GM15510 (cell line): ENCODE measurements around the gene RPH3AL.

ENCODE experiments used
- POLR2A ChIP-seq: IDR thresholded peaks from 3 replicates; pipeline ENCODE4 v1.6.1; 2011; ENCODE audit warnings: borderline replicate concordance; ENCODE audit not compliant: insufficient read length; ENCODE audit errors: extremely low read depth

RPH3AL gene

DNA sequence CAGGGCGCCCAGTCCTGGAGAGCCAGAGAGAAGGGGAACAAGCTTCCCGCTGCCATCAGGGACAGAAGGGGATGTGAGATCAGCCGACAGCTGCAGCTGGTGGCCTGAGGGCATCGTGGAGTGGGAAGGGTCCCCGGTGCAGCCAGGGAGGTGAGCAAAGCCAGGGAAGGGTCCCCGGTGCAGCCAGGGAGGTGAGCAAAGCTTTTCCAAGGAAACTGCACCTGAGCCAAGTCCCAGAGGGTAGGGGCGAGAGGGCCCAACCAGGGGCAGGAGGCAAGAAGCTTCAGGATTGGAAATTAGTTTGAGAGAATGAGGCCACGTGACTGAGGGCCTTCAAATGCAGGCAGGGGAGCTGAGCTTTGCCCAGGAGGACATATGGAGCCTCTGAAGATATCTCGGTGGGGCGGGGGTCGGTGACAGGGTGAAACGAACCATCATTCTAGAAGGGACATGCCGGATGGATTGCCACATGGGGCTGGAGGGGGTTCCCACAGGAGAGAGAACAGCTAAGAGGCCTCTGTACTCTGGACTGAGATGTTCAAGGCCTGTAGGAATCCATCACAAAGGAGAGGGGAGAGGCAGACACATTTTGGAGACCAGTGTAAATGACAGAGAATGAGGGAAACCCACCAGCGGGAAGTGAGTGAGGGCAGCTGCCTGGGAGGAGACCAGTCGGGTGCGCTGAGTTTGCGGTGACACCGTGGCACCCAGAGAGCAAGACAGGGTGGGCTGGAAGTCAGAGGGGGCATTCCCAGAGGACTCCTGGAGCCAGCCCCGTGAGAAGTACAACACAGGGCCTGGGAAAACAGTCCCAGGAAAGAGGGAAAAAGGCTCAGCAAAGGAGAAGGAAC, 31.4 kb upstream of the RPH3AL start:
- TF ChIP-seq POLR2A: no peak

- no peak for TF ChIP-seq POLR2A
Measured at GRCh38 chr17:382644-383533, 30.3 kb upstream of the RPH3AL start.

- TF ChIP-seq POLR2A: no peak
Measured at GRCh38 chr17:381941-382643, 29.5 kb upstream of the RPH3AL start.

DNA sequence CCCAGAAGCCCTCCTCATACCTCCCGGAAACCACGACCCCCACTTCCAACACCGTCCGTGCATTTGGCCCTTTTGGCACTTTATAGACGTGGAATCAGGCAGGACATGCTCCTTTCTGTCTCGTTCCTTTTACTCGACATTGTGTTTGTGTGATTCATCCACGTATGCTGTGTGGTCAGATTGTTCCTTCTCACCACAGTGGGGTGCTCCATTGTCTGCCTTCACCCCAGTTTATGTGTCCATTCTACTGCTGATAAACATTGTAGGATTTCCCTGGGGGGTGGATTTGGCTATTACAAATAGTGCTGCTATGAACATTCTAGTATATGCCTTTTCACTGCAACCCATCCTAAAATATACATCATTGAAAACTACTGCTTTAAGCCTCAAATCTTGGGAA, 28.9 kb upstream of the RPH3AL start:
- no peak for TF ChIP-seq POLR2A

- TF ChIP-seq POLR2A: no peak
Measured at GRCh38 chr17:379531-380465, 27.2 kb upstream of the RPH3AL start.

GRCh38 chr17:378068-378467, 25.5 kb upstream of the RPH3AL start:
- TF ChIP-seq POLR2A: no peak

DNA sequence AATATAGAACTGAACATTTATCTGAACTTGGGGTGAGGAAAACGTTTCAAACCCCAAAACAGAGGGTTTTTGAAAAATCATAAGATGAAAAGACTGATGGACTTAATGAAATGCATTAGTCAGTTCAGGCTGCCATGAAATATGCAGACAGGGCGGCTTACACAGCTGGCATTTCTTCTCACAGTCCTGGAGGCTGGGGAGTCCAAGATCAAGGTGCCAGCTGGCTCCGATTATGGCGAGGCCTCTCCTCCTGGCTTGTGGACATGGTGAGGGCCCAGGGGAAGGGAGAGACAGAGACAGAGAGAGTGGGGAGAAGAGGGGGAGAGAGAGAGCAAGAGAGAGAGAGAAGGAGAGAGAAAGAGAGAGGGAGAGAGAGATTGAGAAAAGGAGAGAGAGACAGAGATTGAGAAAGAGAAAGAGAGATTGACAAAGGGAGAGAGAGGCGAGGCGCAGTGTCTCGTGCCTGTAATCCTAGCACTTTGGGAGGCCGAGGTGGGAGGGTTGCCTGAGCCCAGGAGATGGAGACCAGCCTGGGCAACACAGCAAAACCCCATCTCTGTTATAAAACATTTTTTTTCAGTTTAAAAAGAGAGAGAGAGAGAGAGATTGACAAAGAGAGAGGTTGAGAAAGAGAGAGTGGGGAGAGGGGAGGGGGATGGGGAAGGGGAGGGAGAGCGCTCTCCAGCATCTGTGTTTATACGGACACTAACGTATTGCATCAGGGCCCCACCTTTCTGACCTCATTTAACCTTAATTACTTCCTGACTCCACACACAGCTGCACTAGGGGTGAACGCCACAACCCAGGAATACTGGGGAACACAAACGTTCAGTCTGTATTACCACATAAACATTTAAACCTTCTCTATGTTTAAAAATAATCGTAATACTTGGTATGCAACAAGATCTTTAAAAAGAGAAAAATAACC, 24.6 kb upstream of the RPH3AL start:
- TF ChIP-seq POLR2A: no peak

DNA sequence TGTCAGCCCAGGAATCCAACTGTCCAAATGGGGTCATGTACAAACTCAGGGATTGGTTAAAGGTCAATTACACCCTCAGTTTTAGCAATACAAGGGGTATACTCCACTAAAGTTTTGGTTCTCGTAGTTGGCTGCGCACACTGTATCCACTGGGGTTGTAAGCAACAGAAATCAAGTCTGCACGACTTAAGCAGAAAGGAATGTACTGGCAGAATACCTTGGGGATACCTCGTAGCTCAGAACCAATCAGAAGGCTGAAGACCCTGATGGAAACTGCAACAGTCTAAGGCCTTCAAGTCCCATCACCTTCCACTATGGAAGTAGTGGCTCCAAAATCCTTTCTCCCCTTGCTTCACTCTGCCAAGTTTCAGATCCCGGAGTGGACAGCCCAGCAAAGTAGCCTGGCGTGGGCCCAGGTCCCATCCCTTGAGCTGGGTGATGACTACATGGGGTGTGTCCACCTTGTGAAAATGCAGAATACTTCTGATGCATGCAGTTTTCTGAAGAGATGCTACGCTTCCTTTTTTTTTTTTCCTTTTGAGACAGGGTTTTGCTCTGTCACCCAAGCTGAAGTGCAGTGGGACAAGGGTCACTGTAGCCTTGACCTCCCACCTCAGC, 21.1 kb upstream of the RPH3AL start:
- no peak for TF ChIP-seq POLR2A

- TF ChIP-seq POLR2A: no peak
Measured at GRCh38 chr17:372157-373152, 19.8 kb upstream of the RPH3AL start.

DNA sequence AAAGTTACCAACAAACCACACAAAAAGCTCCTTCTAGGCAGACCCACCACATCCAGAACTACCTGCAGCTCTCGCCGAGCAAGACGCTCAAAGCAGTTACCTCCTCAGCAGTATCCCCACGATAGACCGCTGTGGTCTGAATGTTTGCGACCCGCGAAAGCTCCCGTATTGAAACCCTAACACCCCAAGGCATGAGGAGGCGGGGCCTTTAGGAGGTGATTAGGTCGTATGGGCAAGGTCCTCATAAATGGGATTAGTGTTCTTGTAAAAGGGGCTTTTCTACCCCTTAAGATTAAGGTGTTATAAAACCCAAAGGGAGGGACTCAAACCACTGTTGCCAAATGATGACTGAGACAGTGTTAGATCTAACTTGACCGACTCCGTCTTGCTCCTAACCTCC, 19.0 kb upstream of the RPH3AL start:
- TF ChIP-seq POLR2A: no peak

DNA sequence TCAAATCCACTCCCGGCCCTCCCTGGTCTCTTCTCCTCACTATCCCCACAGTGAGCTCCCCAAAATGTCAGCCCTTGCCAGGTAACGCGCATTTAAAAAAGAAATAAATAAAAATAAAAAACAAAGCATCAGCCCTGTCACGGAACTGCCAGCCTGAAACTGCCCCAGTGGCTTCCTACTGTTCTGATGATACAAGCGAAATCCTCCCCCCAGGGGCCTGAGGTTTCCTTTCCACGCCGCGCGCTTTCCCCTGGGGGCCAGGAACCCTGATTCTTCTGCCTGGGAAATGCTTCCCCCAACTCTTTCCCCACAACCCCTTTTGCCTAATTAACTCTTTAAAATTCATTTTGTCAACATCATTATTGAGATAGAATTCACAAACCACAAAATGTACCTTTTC, 12.2 kb upstream of the RPH3AL start:
- no peak for TF ChIP-seq POLR2A
